ENCODE results near the gene BEGAIN.

DNA sequence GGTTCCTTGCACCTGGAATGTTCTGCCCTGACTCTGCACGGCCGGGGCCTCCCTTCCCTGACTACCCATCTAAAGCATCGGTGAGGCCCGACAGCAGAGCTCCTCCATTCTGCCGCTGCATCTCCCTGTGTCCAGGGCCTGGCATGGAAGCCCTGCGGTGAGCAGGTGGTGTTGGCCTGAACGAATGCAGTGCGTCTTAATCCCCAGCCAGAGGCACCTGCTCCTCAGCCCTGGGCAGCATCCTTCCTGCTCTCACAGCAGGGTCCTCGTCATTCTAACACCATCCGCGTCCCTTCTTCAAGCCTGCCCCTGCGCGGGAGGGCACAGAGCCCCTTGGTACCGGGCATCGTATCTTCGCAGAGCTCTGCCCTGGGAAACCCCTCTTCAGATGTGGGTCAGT is 15.4 kb downstream of the BEGAIN start:
- TF ChIP-seq, protein P1, sequence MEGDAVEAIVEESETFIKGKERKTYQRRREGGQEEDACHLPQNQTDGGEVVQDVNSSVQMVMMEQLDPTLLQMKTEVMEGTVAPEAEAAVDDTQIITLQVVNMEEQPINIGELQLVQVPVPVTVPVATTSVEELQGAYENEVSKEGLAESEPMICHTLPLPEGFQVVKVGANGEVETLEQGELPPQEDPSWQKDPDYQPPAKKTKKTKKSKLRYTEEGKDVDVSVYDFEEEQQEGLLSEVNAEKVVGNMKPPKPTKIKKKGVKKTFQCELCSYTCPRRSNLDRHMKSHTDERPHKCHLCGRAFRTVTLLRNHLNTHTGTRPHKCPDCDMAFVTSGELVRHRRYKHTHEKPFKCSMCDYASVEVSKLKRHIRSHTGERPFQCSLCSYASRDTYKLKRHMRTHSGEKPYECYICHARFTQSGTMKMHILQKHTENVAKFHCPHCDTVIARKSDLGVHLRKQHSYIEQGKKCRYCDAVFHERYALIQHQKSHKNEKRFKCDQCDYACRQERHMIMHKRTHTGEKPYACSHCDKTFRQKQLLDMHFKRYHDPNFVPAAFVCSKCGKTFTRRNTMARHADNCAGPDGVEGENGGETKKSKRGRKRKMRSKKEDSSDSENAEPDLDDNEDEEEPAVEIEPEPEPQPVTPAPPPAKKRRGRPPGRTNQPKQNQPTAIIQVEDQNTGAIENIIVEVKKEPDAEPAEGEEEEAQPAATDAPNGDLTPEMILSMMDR (IDR thresholded peaks at IDR 0.05 in 4 of 5, conservative IDR thresholded peaks at IDR 0.05 in 1 of 5), result no peak
- no peak for TF ChIP-seq POLR2A (IDR thresholded peaks at IDR 0.05)

Measured in gastrocnemius medialis (tissue), 4 donors.